Psoas muscle (tissue), 8 donors: ENCODE results near the gene OSMR. TPM values are rescaled to one million over a fixed set of nuclear protein-coding genes. Genes with fewer than 3 reads are reported as not detected.

ENCODE experiments used
- ATAC-seq, 4 donors: fragments of 200-7000 bp; cut with Tn5 transposase; one replicate each; pipeline ENCODE4 v1.9.1; 2020; ENCODE audit warnings: moderate library complexity in 3 of 4, mild to moderate bottlenecking in 2 of 4
- DNase-seq, 2 donors: peaks; one replicate each; pipeline ENCODE4 v3.0.0-alpha.2; 2020
- H3K27ac ChIP-seq: fragments of 200-600 bp; one replicate; pipeline ENCODE4 v1.8.0; 2022
- H3K27me3 ChIP-seq, 3 donors: fragments of 200-600 bp in 1 of 3; one replicate each; pipeline versions ENCODE4 v1.6.1 to v1.8.0; 2013 to 2022; ENCODE audit warnings: low read length in 2 of 3, mild to moderate bottlenecking in 2 of 3, moderate library complexity in 1 of 3; ENCODE audit not compliant: insufficient read depth in 3 of 3
- H3K36me3 ChIP-seq, 2 donors: fragments of 200-600 bp in 1 of 2; one replicate each; pipeline versions ENCODE4 v1.6.1 to v1.8.0; 2013 to 2022; ENCODE audit warnings: low read depth in 1 of 2, mild to moderate bottlenecking in 1 of 2, moderate library complexity in 1 of 2; ENCODE audit not compliant: insufficient read depth in 1 of 2
- H3K4me1 ChIP-seq: fragments of 200-600 bp; one replicate; pipeline ENCODE4 v1.8.0; 2022
- H3K4me3 ChIP-seq: fragments of 200-600 bp; one replicate; pipeline ENCODE4 v1.8.0; 2022; ENCODE audit warnings: mild to moderate bottlenecking
- H3K9me3 ChIP-seq: fragments of 200-600 bp; one replicate; pipeline ENCODE4 v1.8.0; 2022
- CTCF ChIP-seq: fragments of 200-600 bp; IDR thresholded peaks from one replicate; pipeline ENCODE4 v1.8.0; 2022; ENCODE audit warnings: antibody characterized with exemption
- WGBS, 3 donors: extraction: QIAGEN DNeasy Blood & Tissue Kit; methylation state at CpG; one replicate each; pipeline versions ENCODE4 v1.1.6 to v1.1.7; 2013; 5-methylcytosine and 5-hydroxymethylcytosine counted together
- intact Hi-C, 2 donors: fragments of 100-400 bp; cut with DNase I; formaldehyde crosslinking; loops; one replicate each; pipeline versions ENCODE4 v1.11.0 to v1.14.2; 2022
- polyA plus RNA-seq, 3 donors: library from polyadenylated mRNA; stranded (reverse); fragments of 200-250 nt; gene quantifications; one replicate each; pipeline ENCODE4 v1.2.3, GENCODE V29; 2013
- total RNA-seq, 4 donors: library from RNA; stranded (reverse); fragmentation: NEBNext Ultra II Directional in 2 of 4; extraction: Animal tissue kit (Norgen Biotek cat#: 25700) in 2 of 4; gene quantifications; one replicate each; pipeline versions ENCODE4 v1.2.1 to v1.2.4, GENCODE V29; 2021 to 2023
- donor health status: healthy with polysubstance abuse.
- donor health status: DM: no; HTN: no; CAD: no; lungs with moderate emphysema.
- donor health status: Bipolar disorder and iron deficiency.
- donor health status: healthy.
- donor health status: DM: yes; HTN: yes; CAD: no.
- donor health status: DM: no; HTN: no; CAD: no.
- donor health status: DM: no; HTN: no; CAD: no.
- donor health status: DM: yes; HTN: yes; CAD: no.

The OSMR gene
- total and polyA plus RNA-seq, 7 donors: 3.2 to 27.0 (median 9.9) TPM

- H3K27ac ChIP-seq: no peak overlapping the region
- TF ChIP-seq CTCF: no peak
- no peaks in the 10 kb centered on the region for H3K36me3 ChIP-seq
- H3K27me3 ChIP-seq: peaks cover 0 to 3% (median 0%) of the 10 kb centered on the region in 3 donors
- H3K9me3 ChIP-seq: no peaks in the 10 kb centered on the region
- ATAC-seq: no peak
- no peaks in the 10 kb centered on the region for H3K4me1 ChIP-seq
- DNase-seq: no peak
- intact Hi-C loops: loop anchor here in 1 of 2 donors (5.0 kb wide), 1 partner anchor 549 kb away; no protein-coding TSS in a partner anchor
- 59 to 73% (median 60%) methylated on average over 2 of the region's 2 CpGs for WGBS, 3 donors
- H3K4me3 ChIP-seq: no peak overlapping the region
These were observed 29.5 kb upstream of the OSMR start for GRCh38 chr5:38816083-38817030.

GRCh38 chr5:38821679-38822078 lies 24.1 kb upstream of the OSMR start:
- DNase-seq: no peak
- intact Hi-C loops: no loop called here
- Histone ChIP-seq H3K36me3 (no peaks in the 10 kb centered on the region), H3K9me3 (no peaks in the 10 kb centered on the region), H3K27ac (no peak overlapping the region), H3K27me3 (peaks cover 0 to 2% (median 0%) of the 10 kb centered on the region in 3 donors), H3K4me1 (no peaks in the 10 kb centered on the region), H3K4me3 (no peak overlapping the region)
- TF ChIP-seq CTCF: no peak
- ATAC-seq: no peak
- WGBS, 3 donors: 95 to 98% (median 97%) methylated on average over 20 of the region's 20 CpGs

GRCh38 chr5:38823503-38823902 lies 22.3 kb upstream of the OSMR start:
- H3K4me3 ChIP-seq: no peak overlapping the region
- no peaks in the 10 kb centered on the region for H3K9me3 ChIP-seq
- ATAC-seq: no peak
- WGBS, 3 donors: 96 to 97% (median 96%) methylated on average over 4 of the region's 4 CpGs
- H3K4me1 ChIP-seq: no peaks in the 10 kb centered on the region
- peaks cover 4 to 5% of the 10 kb centered on the region in 2 donors for H3K36me3 ChIP-seq
- H3K27ac ChIP-seq: no peak overlapping the region
- TF ChIP-seq CTCF: no peak
- DNase-seq: no peak
- intact Hi-C loops: no loop called here
- H3K27me3 ChIP-seq: peaks cover 0 to 2% (median 0%) of the 10 kb centered on the region in 3 donors

- DNase-seq: no peak
- ATAC-seq: no peak
- H3K27me3 ChIP-seq: peaks cover 0 to 2% (median 0%) of the 10 kb centered on the region in 3 donors
- H3K9me3 ChIP-seq: no peaks in the 10 kb centered on the region
- H3K4me3 ChIP-seq: no peak overlapping the region
- 89 to 93% (median 92%) methylated on average over 5 of the region's 5 CpGs for WGBS, 3 donors
- intact Hi-C loops: no loop called here
- peaks cover 4 to 5% of the 10 kb centered on the region in 2 donors for H3K36me3 ChIP-seq
- no peak overlapping the region for H3K27ac ChIP-seq
- no peaks in the 10 kb centered on the region for H3K4me1 ChIP-seq
- TF ChIP-seq CTCF: no peak
These were observed 21.0 kb upstream of the OSMR start for GRCh38 chr5:38824821-38825220.
